Natural killer cell (primary cell): ENCODE measurements around the gene MACROD2. TPM values are rescaled to one million over a fixed set of nuclear protein-coding genes. Genes with fewer than 3 reads are reported as not detected.

ENCODE experiments used
- ATAC-seq, 3 donors: fragments of 150-1000 bp in 2 of 3; fragments of 200-7000 bp in 1 of 3; cut with Tn5 transposase; 1 replicate in 1 of 3; 2 replicates in 2 of 3; pipeline ENCODE4 v1.10.0; 2021; ENCODE audit warnings: mild to moderate bottlenecking in 2 of 3, moderate library complexity in 2 of 3
- DNase-seq, 2 donors: peaks; one replicate each; pipeline versions ENCODE4 v3.0.0 to v3.0.0-alpha.2; 2013 to 2021; ENCODE audit warnings: mixed read lengths in 1 of 2
- H3K27ac ChIP-seq: one replicate; pipeline ENCODE4 v1.5.1; 2013; ENCODE audit warnings: mild to moderate bottlenecking, low read length
- H3K27me3 ChIP-seq: one replicate; pipeline ENCODE4 v1.6.1; 2013; ENCODE audit warnings: low read length; ENCODE audit not compliant: control insufficient read depth, insufficient read depth
- H3K36me3 ChIP-seq: one replicate; pipeline ENCODE4 v1.6.1; 2013; ENCODE audit warnings: low read length; ENCODE audit not compliant: control insufficient read depth, insufficient read depth
- H3K4me1 ChIP-seq: one replicate; pipeline ENCODE4 v1.6.1; 2013; ENCODE audit warnings: low read length; ENCODE audit not compliant: control insufficient read depth, insufficient read depth
- H3K4me3 ChIP-seq: one replicate; pipeline ENCODE4 v1.5.1; 2013; ENCODE audit warnings: low read length
- H3K9me3 ChIP-seq: one replicate; pipeline ENCODE4 v1.6.1; 2013; ENCODE audit warnings: low read length; ENCODE audit not compliant: control insufficient read depth, insufficient read depth
- H3K27ac Mint-ChIP-seq, 2 donors: one replicate each; pipeline ENCODE4 v1.8.0; 2022; ENCODE audit warnings: mild to moderate bottlenecking in 2 of 2, mixed read lengths in 2 of 2, moderate library complexity in 1 of 2
- H3K27me3 Mint-ChIP-seq, 2 donors: one replicate each; pipeline ENCODE4 v1.8.0; 2022; ENCODE audit warnings: low read depth in 2 of 2, mixed read lengths in 2 of 2
- H3K36me3 Mint-ChIP-seq: one replicate; pipeline ENCODE4 v1.8.0; 2022; ENCODE audit warnings: mixed read lengths
- H3K4me1 Mint-ChIP-seq, 2 donors: one replicate each; pipeline ENCODE4 v1.8.0; 2022; ENCODE audit warnings: mixed read lengths in 2 of 2
- H3K4me3 Mint-ChIP-seq: one replicate; pipeline ENCODE4 v1.8.0; 2022; ENCODE audit warnings: mild to moderate bottlenecking, moderate library complexity, mixed read lengths
- H3K9me3 Mint-ChIP-seq, 2 donors: one replicate each; pipeline ENCODE4 v1.8.0; 2022; ENCODE audit warnings: mixed read lengths in 2 of 2
- CTCF ChIP-seq: fragments of 200-600 bp; IDR thresholded peaks from one replicate; pipeline ENCODE4 v1.8.0; 2022; ENCODE audit warnings: antibody characterized with exemption
- WGBS: methylation state at CpG from one replicate; pipeline ENCODE4 v1.1.7; 2013; ENCODE audit warnings: missing lambda C conversion rate; ENCODE audit not compliant: insufficient coverage; 5-methylcytosine and 5-hydroxymethylcytosine counted together
- intact Hi-C: fragments of 100-400 bp; cut with micrococcal nuclease; formaldehyde crosslinking; loops from one replicate; pipeline ENCODE4 v1.14.2; 2022
- total RNA-seq, 4 donors: library from RNA; stranded (reverse); fragments of 120-200 nt in 1 of 4; gene quantifications; one replicate each; pipeline versions ENCODE4 v1.2.3 to v1.2.4, GENCODE V29; 2013 to 2022

The MACROD2 gene
- total RNA-seq, 3 donors from 2014 or later (not counting 1 experiment from before 2014, with no cell fraction given): 0.19 to 0.88 TPM; not detected in 1

- Histone ChIP-seq H3K4me1 (no peaks in the 10 kb centered on the region), H3K4me3 (no peak overlapping the region), H3K9me3 (peaks cover 5% of the 10 kb centered on the region), H3K27ac (no peak overlapping the region), H3K36me3 (no peaks in the 10 kb centered on the region), H3K27me3 (no peaks in the 10 kb centered on the region)
- TF ChIP-seq CTCF: no peak
- Mint-ChIP-seq H3K9me3 (peaks cover 5 to 10% of the 10 kb centered on the region in 2 donors), H3K4me3 (no peak overlapping the region), H3K27ac (no peak overlapping the region), H3K36me3 (no peaks in the 10 kb centered on the region), H3K4me1 (no peaks in the 10 kb centered on the region), H3K27me3 (no peaks in the 10 kb centered on the region)
- ATAC-seq: no peak
- intact Hi-C loops: no loop called here
- no peak for DNase-seq
- WGBS: 28% methylated on average over 1 of the region's 3 CpGs
These were observed 932.8 kb downstream of the MACROD2 start for GRCh38 chr20:14928083-14928482.

GRCh38 chr20:14929388-14929787, 934.1 kb downstream of the MACROD2 start:
- intact Hi-C loops: no loop called here
- H3K27me3 Mint-ChIP-seq: no peaks in the 10 kb centered on the region
- H3K4me1 Mint-ChIP-seq: no peaks in the 10 kb centered on the region
- Histone ChIP-seq H3K36me3 (no peaks in the 10 kb centered on the region), H3K27me3 (no peaks in the 10 kb centered on the region), H3K4me1 (no peaks in the 10 kb centered on the region), H3K27ac (no peak overlapping the region), H3K9me3 (peaks cover 5% of the 10 kb centered on the region), H3K4me3 (no peak overlapping the region)
- no peak overlapping the region for H3K4me3 Mint-ChIP-seq
- no peak overlapping the region for H3K27ac Mint-ChIP-seq
- peaks cover 8 to 11% of the 10 kb centered on the region in 2 donors for H3K9me3 Mint-ChIP-seq
- ATAC-seq (no peak), DNase-seq (no peak)
- TF ChIP-seq CTCF: no peak
- no peaks in the 10 kb centered on the region for H3K36me3 Mint-ChIP-seq
- WGBS: 100% methylated on average over 3 of the region's 8 CpGs

- Histone ChIP-seq H3K9me3 (peaks cover 8% of the 10 kb centered on the region), H3K4me1 (no peaks in the 10 kb centered on the region), H3K27me3 (no peaks in the 10 kb centered on the region), H3K27ac (no peak overlapping the region), H3K36me3 (no peaks in the 10 kb centered on the region), H3K4me3 (no peak overlapping the region)
- TF ChIP-seq CTCF: no peak
- Mint-ChIP-seq H3K36me3 (no peaks in the 10 kb centered on the region), H3K4me3 (no peak overlapping the region), H3K27me3 (no peaks in the 10 kb centered on the region), H3K9me3 (peaks cover 14 to 24% of the 10 kb centered on the region in 2 donors), H3K27ac (no peak overlapping the region), H3K4me1 (no peaks in the 10 kb centered on the region)
- DNase-seq (no peak), ATAC-seq (no peak)
- 91% methylated on average over 2 of the region's 4 CpGs for WGBS
- intact Hi-C loops: no loop called here
These were observed 936.7 kb downstream of the MACROD2 start for GRCh38 chr20:14932040-14932439.

GRCh38 chr20:14935285-14935684, 940.0 kb downstream of the MACROD2 start:
- no peak overlapping the region for H3K27ac ChIP-seq
- no peak overlapping the region for H3K4me3 ChIP-seq
- H3K9me3 ChIP-seq: peaks cover 3% of the 10 kb centered on the region
- ATAC-seq (no peak), DNase-seq (no peak)
- no peaks in the 10 kb centered on the region for H3K27me3 Mint-ChIP-seq
- intact Hi-C loops: no loop called here
- H3K4me1 ChIP-seq: no peaks in the 10 kb centered on the region
- H3K4me1 Mint-ChIP-seq: no peaks in the 10 kb centered on the region
- peaks cover 6% of the 10 kb centered on the region for H3K36me3 Mint-ChIP-seq
- H3K4me3 Mint-ChIP-seq: no peak overlapping the region
- no CpG with 5 or more reads among the region's 1 CpG for WGBS
- no peaks in the 10 kb centered on the region for H3K36me3 ChIP-seq
- no peak overlapping the region for H3K27ac Mint-ChIP-seq
- H3K9me3 Mint-ChIP-seq: peaks cover 14 to 18% of the 10 kb centered on the region in 2 donors
- H3K27me3 ChIP-seq: no peaks in the 10 kb centered on the region
- no peak for TF ChIP-seq CTCF
